GM12891 (cell line): ENCODE data around the gene SCN4B.

Experiments
- DNase-seq: peaks from one replicate; pipeline ENCODE4 v3.0.0; 2011; ENCODE audit warnings: low spot score; ENCODE audit not compliant: insufficient read length
- FAIRE-seq: peaks from 2 replicates; lab custom pipeline; 2011; peaks lifted over from hg19 to GRCh38; lab: Jason Lieb, UNC
- PAX5 ChIP-seq: IDR thresholded peaks from 2 replicates; pipeline ENCODE4 v1.6.1; 2011; ENCODE audit warnings: low read length, moderate library complexity, mild to moderate bottlenecking; ENCODE audit not compliant: insufficient read depth, severe bottlenecking
- POLR2A ChIP-seq: IDR thresholded peaks from 2 replicates; pipeline ENCODE4 v1.6.1; 2011; ENCODE audit warnings: low read depth, low read length, control low read depth
- POLR2AphosphoS5 ChIP-seq: IDR thresholded peaks from 2 replicates; pipeline ENCODE4 v1.6.1; 2011; ENCODE audit warnings: low read depth, low read length, control low read depth
- POU2F2 ChIP-seq: IDR thresholded peaks from 2 replicates; pipeline ENCODE4 v1.6.1; 2011; ENCODE audit warnings: low read depth, mild to moderate bottlenecking, control low read depth, low read length, moderate library complexity
- SPI1 ChIP-seq: IDR thresholded peaks from 2 replicates; pipeline ENCODE4 v1.6.1; 2011; ENCODE audit warnings: low read depth, low read length, control low read depth
- TAF1 ChIP-seq: IDR thresholded peaks from 2 replicates; pipeline ENCODE4 v1.6.1; 2011; ENCODE audit warnings: low read depth, low read length, control low read depth

The SCN4B gene

DNA sequence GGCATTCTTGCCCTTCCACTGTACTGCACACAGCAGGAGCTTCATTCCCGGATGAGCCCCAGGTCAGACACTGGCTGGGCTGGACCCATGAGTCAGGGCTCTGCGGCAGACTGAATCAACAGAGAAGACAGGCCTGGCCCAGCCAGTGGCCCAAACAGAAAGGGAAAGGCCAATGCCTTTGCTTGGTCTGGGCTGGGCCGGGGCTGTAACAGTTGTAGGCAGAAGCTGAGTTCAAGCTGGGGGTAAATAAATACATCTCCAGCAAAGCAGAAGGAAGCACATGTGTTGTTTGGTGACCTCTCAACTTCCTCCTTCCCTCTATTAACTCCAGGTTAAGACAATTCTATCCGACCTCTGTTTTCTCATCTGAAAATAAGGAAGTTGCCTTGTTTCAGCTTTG is 64.1 kb downstream of the SCN4B start:
- FAIRE-seq (no peak), DNase-seq (no peak)
- TF ChIP-seq POLR2A, result no peak
- no peak for TF ChIP-seq TAF1
- no peak for TF ChIP-seq POLR2AphosphoS5
- TF ChIP-seq SPI1, result no peak
- TF ChIP-seq POU2F2, result no peak
- no peak for TF ChIP-seq PAX5

DNA sequence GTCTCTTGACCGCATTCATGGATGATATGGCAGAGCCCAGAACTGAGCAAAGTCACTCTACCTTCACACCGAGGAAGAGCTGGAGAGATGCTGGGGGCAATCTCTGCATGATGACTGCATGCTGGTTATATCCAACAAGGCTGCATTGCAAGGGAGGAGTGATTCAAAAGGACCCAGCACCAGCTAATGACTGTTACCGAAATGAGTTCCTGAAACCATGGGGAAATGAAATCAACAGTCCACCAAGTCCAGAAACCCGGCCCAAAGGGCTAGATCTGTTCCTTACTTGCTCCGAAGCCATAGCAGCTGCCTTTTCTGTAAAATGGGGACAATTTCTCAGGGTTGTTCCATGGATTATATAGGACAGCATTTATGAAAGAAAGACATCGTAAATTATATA is 64.7 kb downstream of the SCN4B start:
- DNase-seq (no peak), FAIRE-seq (no peak)
- TF ChIP-seq POLR2AphosphoS5, result no peak

DNA sequence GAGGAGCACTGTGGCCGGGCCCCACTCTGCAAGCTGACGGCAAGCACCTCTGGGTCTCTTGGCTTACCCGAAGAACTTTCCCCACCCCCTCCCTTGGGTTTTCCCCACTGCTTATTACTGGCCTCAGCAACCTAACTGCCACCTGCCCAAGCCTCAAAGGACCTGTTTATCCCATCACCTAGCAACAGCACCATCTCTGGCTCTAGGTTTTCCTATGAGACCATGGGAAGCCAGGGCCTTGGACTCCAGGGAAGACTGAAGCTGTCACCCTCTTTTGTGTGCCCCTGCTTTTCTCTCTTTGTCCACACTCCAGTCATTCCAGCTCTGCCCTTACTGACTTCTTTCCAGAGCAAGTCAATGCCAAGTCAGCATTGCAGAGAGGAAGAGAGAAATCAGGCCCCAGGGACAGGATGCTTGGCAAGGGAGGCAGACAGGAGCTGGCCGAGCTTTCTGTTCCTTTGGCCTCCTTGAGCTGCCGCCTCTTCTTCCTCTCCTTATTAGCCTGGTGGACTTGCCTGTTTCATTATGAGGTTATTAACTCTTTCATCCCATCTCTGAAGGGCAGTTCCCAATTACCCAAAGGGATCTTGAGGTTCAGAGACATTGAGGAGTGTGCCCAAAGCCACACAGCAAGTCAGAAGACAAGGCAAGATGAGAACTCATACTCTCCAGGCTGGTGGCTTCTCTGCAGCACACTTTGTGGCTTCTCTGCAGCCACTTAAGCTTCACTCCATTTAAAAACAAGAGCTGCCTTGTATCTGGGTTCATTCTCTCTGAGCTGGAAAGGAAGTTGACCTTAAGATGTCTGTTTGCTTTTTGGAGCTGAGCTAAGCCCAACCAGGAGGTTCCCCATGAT is 65.5 kb downstream of the SCN4B start, which contains the start of gene SMIM35:
Gene SMIM35 (minus strand): TSS at position 51 of the 856 bp plus-strand sequence. CDS start 206 bp downstream, outside the sequence.
- no peak for FAIRE-seq
- no peak for DNase-seq
- TF ChIP-seq TAF1 (no peak), POLR2A (no peak), POU2F2 (no peak), POLR2AphosphoS5 (no peak), PAX5 (no peak), SPI1 (no peak)

DNA sequence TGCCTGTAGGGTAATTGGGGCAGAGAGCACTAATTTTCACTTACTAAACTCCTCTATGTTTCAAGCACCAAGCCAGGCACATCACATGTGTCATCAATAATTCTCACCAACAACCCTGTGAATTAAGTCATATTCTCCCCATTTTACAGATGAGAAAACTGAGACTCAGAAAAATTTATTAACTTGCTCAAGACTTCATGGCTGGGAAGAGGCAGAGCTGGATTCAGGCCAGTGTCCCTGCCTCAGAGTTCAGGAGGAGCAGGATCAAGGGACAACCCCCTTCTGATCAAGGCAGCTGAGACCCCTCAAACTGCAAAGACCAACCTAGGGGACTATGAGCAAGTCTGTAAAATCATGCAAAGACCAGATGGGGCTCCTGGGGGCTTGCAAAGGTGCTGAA is 68.0 kb downstream of the SCN4B start:
- no peak for TF ChIP-seq TAF1
- TF ChIP-seq POLR2AphosphoS5, result no peak
- no peak for TF ChIP-seq POLR2A
- TF ChIP-seq SPI1, result no peak
- TF ChIP-seq POU2F2, result no peak
- no peak for TF ChIP-seq PAX5
- DNase-seq (no peak), FAIRE-seq (no peak)

DNA sequence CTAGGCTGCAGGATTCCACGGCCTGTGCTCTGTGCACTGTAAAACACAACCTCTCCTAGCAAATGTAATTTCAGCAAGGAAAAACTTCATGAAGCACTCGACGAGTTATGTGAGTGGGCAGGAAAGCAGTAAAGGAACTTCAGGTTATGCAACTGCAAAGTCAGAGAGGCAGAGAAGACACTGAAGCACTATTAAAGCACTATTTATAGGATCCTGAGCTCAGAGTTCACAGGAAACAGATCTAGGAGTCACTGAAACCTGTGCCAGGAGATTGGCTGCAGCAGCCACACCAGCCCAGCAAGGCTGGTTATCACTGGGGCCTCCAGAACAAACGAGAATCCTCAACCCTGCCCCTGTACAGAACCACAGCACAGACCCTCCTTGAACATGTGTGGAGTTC is 68.4 kb downstream of the SCN4B start:
- TF ChIP-seq TAF1, result no peak
- no peak for FAIRE-seq
- no peak for DNase-seq
